Parathyroid adenoma (tissue), 2 donors: ENCODE measurements around the gene TP53AIP1.

ENCODE experiments used
- H2AFZ ChIP-seq: fragments of 300-600 bp; sonication (generic); one replicate; pipeline ENCODE4 v1.7.0; 2017; ENCODE audit warnings: antibody characterized with exemption, mild to moderate bottlenecking
- H3K27ac ChIP-seq: fragments of 300-600 bp; sonication (generic); one replicate; pipeline ENCODE4 v1.7.0; 2017
- H3K27me3 ChIP-seq: fragments of 300-600 bp; sonication (generic); one replicate; pipeline ENCODE4 v1.7.0; 2017; ENCODE audit warnings: low read length; ENCODE audit not compliant: control insufficient read depth, insufficient read depth
- H3K36me3 ChIP-seq: fragments of 300-600 bp; sonication (generic); one replicate; pipeline ENCODE4 v1.7.0; 2017; ENCODE audit warnings: low read length; ENCODE audit not compliant: control insufficient read depth, insufficient read depth
- H3K4me1 ChIP-seq: fragments of 300-600 bp; sonication (generic); one replicate; pipeline ENCODE4 v1.7.0; 2017; ENCODE audit warnings: control low read depth
- H3K4me2 ChIP-seq: fragments of 300-600 bp; sonication (generic); one replicate; pipeline ENCODE4 v1.7.0; 2017; ENCODE audit warnings: low read length
- H3K4me3 ChIP-seq: fragments of 300-600 bp; sonication (generic); one replicate; pipeline ENCODE4 v1.7.0; 2017; ENCODE audit warnings: low read depth, low read length
- H3K79me2 ChIP-seq: fragments of 300-600 bp; sonication (generic); one replicate; pipeline ENCODE4 v1.7.0; 2017; ENCODE audit warnings: control low read depth
- H3K9ac ChIP-seq: fragments of 300-600 bp; sonication (generic); one replicate; pipeline ENCODE4 v1.7.0; 2017; ENCODE audit warnings: mild to moderate bottlenecking
- H3K9me3 ChIP-seq: fragments of 300-600 bp; sonication (generic); one replicate; pipeline ENCODE4 v1.7.0; 2017; ENCODE audit warnings: low read length; ENCODE audit not compliant: control insufficient read depth
- TF ChIP-seq, protein P1 (sequence below): fragments of 300-600 bp; sonication (generic); IDR thresholded peaks from one replicate; pipeline ENCODE4 v1.7.0; 2017; ENCODE audit warnings: antibody characterized with exemption, mild to moderate bottlenecking
- donor health status: primary hyperparathyroidism.

The TP53AIP1 gene

DNA sequence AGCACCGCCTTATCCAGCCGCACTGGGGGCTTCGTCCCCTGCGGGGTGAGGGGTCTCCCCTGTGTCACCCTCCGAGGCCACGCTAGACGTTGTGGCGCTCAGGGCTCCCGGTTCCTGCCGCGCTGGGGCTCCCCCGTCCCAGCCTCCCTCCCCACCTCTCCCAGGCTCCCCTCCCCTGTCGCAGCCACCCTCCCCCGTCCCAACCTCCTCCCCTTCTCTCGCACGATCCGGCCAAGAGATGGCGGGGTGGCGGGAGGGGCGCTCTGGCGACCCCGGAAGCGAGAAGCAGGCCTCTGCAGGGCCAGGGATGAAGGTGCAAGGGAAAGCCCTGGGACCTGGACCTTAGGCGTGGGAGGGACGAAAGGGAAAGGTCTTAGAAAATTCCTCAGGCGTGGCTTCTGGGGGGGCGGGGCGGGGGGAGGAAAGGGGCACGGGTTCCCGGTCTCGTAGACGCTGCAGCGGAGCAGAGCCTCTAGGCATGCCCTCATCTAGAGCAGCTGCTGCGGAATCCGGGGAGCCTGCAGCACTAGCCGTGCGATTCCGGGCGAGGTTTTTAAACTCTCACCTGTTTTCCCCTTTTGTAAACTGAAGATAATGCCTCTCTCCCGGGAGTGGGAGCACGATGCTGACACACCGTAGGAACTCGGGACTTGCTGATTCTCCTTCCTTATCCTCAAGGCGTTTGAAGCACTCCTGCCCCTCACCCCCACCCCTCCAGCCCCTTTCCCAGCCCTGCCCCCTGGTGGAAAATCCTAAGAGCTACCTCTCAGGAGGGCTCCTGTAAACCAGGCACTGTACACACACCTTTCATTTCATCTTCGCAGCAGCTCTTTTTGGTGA lies 37.1 kb downstream of the TP53AIP1 start:
- TF ChIP-seq, protein P1, sequence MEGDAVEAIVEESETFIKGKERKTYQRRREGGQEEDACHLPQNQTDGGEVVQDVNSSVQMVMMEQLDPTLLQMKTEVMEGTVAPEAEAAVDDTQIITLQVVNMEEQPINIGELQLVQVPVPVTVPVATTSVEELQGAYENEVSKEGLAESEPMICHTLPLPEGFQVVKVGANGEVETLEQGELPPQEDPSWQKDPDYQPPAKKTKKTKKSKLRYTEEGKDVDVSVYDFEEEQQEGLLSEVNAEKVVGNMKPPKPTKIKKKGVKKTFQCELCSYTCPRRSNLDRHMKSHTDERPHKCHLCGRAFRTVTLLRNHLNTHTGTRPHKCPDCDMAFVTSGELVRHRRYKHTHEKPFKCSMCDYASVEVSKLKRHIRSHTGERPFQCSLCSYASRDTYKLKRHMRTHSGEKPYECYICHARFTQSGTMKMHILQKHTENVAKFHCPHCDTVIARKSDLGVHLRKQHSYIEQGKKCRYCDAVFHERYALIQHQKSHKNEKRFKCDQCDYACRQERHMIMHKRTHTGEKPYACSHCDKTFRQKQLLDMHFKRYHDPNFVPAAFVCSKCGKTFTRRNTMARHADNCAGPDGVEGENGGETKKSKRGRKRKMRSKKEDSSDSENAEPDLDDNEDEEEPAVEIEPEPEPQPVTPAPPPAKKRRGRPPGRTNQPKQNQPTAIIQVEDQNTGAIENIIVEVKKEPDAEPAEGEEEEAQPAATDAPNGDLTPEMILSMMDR, result no peak
- Histone ChIP-seq H3K9ac (no peak overlapping the region), H3K79me2 (no peaks in the 10 kb centered on the region), H2AFZ (peak overlapping the region; percentile 74), H3K4me2 (peak overlapping the region; percentile 59), H3K36me3 (no peaks in the 10 kb centered on the region), H3K4me1 (no peaks in the 10 kb centered on the region), H3K27me3 (no peaks in the 10 kb centered on the region), H3K9me3 (no peaks in the 10 kb centered on the region), H3K4me3 (peak overlapping the region; percentile 37), H3K27ac (no peak overlapping the region)

DNA sequence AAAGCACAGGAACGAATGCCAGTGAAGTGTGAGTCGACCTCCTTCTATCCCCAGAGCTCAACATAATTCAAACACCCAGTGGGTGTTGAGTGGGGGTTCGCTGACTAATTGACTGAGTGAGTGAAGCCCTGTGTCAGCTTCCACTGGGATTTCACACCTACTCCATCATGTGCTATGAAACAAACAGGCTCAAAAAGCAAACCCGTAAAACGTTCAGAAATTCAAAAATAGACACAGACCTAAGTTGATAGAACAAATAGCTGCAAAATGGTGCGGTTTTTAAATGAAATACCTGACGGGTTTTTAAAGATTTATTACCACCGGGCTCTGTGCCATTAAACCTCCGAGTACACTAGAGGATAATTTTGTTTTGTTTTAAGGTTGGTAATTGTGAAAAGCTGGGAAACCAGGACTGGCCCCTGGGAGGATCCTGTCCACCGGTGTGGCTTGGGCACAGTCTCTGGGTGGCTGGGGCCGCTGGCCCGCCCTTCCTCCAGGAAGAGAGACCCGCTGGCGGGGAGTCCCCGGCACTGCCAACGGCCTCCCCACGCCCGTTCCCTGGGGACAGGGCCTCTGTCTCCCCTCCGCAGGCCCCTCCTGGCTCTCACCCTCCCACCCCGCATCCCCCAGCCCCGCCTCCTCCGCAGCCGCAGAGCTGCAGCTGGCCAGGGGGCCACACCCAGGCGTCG lies 37.9 kb downstream of the TP53AIP1 start:
- Histone ChIP-seq H3K9ac (no peak overlapping the region), H3K27ac (no peak overlapping the region), H3K9me3 (no peaks in the 10 kb centered on the region), H3K79me2 (no peaks in the 10 kb centered on the region), H3K4me2 (peak overlapping the region; percentile 59), H3K36me3 (no peaks in the 10 kb centered on the region), H3K4me3 (peak overlapping the region; percentile 37), H3K27me3 (no peaks in the 10 kb centered on the region), H3K4me1 (no peaks in the 10 kb centered on the region), H2AFZ (peak overlapping the region; percentile 74)
- TF ChIP-seq, protein P1, result no peak

DNA sequence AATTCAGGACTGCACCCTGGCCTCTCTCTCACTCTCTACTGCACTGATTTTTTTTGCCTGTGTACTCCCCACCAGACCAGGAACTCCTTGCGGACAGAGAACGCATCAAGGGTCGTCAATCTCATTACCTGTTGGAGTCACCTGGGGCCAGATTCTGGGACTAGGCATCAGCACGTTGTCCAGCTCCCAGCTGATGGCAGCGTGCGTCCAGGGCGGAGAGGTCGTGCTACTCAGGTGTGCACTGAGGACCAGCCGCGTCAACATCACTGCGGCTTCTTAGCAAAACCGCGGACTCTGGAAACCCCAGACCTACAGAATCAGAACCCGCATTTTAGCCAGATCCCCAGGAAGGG lies 38.4 kb downstream of the TP53AIP1 start:
- Histone ChIP-seq H3K4me1 (no peaks in the 10 kb centered on the region), H3K4me2 (no peak overlapping the region), H3K27ac (no peak overlapping the region), H2AFZ (no peak overlapping the region), H3K9ac (no peak overlapping the region), H3K9me3 (no peaks in the 10 kb centered on the region), H3K27me3 (no peaks in the 10 kb centered on the region), H3K4me3 (no peak overlapping the region), H3K36me3 (no peaks in the 10 kb centered on the region), H3K79me2 (no peaks in the 10 kb centered on the region)
- TF ChIP-seq, protein P1, result no peak

DNA sequence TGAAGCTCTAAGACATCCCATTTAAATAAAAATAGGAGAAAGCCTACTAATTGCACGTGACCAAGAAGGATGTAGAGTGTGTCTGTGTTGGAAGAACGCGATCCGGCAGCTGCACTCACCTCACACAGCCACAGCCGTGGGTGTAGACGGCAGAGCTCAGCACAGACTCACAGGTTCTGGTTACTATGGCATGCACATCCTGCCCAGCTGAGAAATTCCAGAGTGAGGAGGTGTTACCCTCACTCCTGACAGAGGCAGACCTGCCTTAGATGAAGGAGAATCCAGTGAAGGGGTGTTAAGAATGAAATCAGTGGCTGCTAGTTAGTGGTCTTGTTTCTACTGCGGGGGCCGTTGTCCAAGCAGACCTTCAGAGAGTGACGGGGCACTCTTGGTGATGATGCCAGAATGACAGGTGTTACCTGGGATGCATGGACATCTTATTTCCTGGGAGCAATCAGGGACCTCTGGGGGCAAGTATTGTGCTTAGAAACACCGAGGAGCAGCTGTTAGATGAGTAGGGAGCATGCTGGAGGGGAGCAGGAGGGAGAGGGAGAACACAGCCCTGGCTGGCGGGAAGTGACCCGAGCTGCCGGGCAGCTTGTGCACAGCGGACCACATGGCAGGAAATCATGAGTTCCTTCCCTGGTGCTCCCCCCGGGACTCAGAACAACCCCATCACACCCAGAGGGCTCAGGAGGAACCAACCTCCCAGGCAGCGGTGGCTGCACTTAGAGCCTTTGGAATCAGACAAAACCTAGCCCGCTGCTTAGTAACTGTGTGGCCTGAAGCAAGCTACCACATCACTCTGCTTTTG lies 39.2 kb downstream of the TP53AIP1 start:
- H3K4me3 ChIP-seq, result no peak overlapping the region
- no peaks in the 10 kb centered on the region for H3K4me1 ChIP-seq
- H3K27me3 ChIP-seq, result no peaks in the 10 kb centered on the region

More for the DNA sequence above, 39.2 kb downstream of the TP53AIP1 start:
- Histone ChIP-seq H3K9me3 (no peaks in the 10 kb centered on the region), H3K9ac (no peak overlapping the region), H3K36me3 (no peaks in the 10 kb centered on the region), H3K27ac (no peak overlapping the region), H2AFZ (no peak overlapping the region), H3K79me2 (no peaks in the 10 kb centered on the region), H3K4me2 (no peak overlapping the region)
- TF ChIP-seq, protein P1, result no peak
